Activated CD8-positive, alpha-beta memory T cell treated with anti-CD3 and anti-CD28 coated beads, Interleukin-2, amount 50 U/mL, for 24 hours (primary cell): ENCODE data around the gene RMND1.
"Not testable (repeated sequence)": the region's sequence is repeated elsewhere in the genome, so short reads cannot be mapped to it uniquely, and the experiment has no call there.

Experiments used
- DNase-seq: peaks from one replicate; pipeline ENCODE4 v3.0.0-alpha.2; 2020; ENCODE audit errors: extremely low read depth

Gene RMND1

DNA sequence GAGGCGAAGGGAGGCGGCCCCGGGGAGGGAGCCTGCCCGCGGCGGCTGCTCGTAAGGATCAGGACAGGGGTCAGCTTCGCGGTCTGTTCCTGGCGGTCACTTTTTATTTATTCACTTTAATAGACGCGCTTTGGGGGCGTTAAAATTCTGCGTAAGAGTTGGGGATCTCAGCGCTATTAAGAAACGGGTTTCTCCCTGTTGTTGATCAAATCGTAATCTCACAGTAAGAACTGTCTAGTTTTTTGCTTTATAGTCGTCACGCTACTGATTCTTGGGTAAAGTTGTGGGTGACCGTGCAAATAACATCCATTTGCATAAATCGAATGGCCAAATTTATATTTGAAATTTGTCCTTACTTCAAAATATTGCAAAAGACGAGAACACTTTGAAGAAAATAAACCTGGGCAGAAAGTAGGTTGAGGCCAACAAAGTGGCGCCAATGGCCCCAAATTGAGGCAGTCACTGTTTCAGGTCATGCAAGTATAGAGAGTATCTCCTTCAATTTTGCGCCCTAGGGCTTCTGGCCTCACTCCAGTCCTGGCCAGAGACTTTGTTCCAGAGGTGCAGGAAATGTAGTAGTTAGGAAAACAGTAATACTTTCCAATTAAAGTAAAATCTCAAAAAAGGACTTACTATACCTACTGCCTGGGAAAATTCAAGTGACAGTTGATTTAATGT, 963 bp upstream of the RMND1 start:
- no peak for DNase-seq

GRCh38 chr6:151451417-151451949, 443 bp downstream of the RMND1 start:
- no peak for DNase-seq

DNA sequence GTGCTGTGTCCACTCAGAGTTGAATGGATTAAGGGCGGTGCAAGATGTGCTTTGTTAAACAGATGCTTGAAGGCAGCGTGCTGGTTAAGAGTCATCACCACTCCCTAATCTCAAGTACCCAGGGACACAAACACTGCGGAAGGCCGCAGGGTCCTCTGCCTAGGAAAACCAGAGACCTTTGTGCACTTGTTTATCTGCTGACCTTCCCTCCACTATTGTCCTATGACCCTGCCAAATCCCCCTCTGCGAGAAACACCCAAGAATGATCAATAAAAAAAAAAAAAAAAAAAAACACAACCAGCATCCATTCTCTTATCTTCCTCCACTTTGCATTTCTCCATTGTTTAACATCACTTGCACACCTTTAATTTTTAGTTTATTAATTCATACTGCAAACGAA, 998 bp downstream of the RMND1 start:
- not testable (repeated sequence) for DNase-seq

DNA sequence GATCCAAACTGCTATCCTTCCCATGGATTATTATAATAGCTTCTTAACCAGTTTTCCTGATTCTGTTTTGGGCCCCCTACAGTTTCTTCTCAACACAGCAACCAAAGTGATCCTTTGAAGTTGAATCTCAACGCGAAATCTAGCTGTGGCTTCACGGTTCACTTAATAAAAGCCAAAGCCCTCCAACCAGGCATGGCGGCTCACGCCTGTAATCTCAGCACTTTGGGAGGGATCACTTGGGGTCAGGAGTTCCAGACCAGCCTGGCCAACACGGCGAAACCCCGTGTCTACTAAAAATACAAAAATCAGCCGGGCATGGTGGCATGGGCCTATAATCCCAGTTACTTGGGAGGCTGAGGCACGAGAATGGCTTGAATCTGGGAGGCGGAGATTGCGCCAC, 3.3 kb downstream of the RMND1 start:
- DNase-seq: no peak

- no peak for DNase-seq
Measured at GRCh38 chr6:151447237-151447636, 4.7 kb downstream of the RMND1 start.

DNA sequence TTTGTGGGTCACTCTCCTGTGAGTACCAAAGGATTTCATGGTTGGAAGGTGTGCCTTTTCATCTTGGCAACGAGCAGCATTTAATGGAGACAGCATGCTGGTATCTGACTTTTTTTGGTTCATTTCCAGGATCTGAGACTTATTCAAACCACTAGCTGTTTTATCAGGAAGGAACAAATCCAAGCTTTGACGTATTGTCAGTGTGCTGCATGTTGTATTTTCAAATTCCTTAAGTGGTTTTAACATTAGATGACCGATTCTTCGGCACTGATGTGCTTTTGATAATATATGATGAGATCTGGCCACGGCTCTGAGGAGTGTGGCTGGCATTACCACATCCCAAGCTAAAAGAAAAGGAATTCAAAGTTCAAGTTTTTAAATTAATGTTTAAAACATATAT, 6.4 kb downstream of the RMND1 start:
- no peak for DNase-seq

DNA sequence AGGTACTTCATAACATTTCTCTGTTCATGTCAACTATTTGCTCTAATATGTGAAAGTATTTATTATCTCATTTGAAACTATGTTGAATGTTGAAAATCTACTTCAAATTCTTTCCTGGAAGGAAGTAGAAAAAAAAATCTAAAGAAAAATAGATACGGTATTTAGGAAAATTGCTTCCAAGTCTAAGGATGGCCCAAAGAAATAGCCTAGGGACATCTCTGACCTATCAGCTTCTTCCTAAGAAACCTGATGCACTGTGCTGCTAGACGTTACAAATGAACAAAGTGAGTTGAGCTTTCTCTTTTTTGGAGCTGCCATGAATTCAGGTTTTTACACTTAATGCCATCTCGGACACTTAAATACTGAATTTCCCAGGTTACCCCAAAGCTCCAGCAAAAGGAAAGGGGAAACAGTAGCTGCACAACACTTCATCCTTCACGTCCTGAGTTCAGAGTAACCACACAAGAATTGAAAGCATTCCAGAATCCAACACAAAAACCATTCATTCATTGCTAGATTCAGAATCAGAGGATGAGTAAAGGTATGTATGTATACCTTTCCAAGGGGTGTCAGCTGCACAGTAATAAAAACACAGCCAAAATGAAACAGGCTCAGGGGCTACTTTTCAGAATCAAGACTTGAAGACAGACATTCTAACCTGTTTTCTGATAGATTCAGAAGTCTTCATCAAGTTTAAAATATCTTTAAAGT, 7.9 kb downstream of the RMND1 start:
- no peak for DNase-seq

GRCh38 chr6:151443454-151443853, 8.5 kb downstream of the RMND1 start:
- no peak for DNase-seq

DNA sequence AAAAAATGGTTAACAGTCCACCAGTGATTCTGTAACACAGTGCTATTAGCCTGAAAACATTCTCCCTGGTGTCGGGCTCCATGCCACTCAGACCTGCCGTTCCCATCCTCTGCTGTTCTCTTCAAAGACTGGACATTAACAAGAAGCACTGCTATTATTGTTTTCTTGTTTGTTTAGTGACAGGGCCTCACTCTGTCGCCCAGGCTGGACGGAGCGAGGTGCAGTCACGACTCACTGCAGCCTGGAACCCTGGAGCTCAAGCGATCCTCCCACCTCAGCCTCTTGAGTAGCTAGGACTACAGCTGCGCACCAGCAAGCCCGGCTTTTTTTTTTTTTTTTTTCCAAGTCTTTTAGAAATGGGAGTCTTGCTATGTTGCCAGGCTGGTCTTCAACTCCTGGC, 9.6 kb downstream of the RMND1 start:
- DNase-seq: no peak

DNA sequence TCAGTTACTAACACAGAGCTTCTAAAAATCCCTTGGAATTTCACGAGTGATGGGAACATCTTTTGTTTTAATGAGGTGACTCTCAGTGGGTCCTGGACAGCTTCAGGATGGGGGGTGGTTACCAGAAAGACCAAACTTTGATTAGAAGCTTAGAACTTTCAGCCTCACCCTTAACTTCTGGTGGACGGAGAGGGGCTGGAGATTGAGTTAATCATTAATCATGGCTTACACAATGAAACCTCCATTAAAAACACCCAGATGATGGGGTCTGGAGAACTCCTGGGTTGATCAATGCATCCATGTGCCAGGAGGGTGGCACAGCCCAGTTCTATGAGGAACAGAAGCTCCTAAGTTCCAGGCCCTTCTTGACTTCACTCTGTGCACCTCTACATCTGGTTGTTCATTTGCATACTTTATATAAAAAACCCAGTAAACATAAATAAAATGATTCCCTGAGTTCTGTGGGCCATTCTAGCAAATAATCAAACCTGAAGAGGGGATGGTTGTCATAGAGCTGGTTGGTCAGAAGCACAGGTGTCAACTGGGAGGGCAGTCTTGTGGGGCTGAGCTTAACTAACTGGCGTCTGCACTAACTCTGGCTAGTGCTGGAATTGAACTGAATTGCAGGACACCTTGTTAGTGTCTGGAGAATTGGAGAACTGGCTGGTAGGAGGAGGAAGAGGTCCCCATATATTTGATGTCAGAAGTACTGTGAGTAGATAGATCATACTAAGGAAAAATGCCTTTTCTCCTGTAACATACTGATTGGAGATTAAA, 10.3 kb downstream of the RMND1 start:
- DNase-seq: no peak

- no peak for DNase-seq
Measured at GRCh38 chr6:151440930-151441329, 11.0 kb downstream of the RMND1 start.

DNA sequence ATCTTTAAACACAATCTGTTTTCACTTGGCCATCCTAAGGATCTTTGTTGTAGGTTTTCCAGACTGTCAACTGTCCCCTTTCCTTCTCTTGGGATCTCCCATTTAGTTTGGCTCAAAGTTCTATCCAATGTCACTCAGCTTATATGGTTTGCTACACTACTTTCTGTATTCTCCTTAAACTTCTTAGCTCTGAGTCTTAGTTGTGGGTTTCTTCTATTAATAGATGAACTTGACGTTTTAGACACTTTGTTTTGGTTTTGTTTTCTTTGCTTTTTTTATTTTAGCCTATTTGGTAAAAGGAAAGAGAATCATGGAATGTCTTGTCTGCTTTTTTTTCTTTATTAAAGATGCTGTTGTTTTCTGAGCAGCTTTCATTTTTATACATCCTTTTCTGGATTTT, 11.4 kb downstream of the RMND1 start:
- no peak for DNase-seq

- DNase-seq: no peak
Measured at GRCh38 chr6:151437401-151437800, 14.5 kb downstream of the RMND1 start.

GRCh38 chr6:151436802-151437201, 15.1 kb downstream of the RMND1 start:
- DNase-seq: no peak

- no peak for DNase-seq
Measured at GRCh38 chr6:151436300-151436699, 15.6 kb downstream of the RMND1 start.

DNA sequence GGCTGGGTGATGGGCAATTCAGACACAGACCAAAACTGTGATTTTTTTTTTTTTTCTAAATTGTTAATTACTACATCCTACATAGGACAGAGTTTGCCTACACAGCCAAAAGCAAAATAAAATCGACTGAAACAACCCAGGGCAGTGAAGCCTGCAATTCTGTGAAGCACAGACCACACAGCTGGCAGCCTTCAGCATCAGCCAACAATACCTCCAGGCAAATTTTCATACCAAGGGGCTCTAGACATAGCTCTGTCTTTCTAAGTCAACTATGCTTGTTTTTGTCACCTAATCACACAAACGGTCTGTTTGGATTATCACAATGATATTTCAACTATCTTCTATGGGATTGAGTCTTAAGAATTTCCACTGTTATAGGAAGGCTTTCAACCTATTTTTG, 17.6 kb downstream of the RMND1 start:
- no peak for DNase-seq

GRCh38 chr6:151432651-151433050, 19.3 kb downstream of the RMND1 start:
- no peak for DNase-seq

GRCh38 chr6:151431337-151431736, 20.6 kb downstream of the RMND1 start:
- no peak for DNase-seq

- no peak for DNase-seq
Measured at GRCh38 chr6:151430886-151431285, 21.0 kb downstream of the RMND1 start.

GRCh38 chr6:151428093-151428735, 23.7 kb downstream of the RMND1 start:
- no peak for DNase-seq

DNA sequence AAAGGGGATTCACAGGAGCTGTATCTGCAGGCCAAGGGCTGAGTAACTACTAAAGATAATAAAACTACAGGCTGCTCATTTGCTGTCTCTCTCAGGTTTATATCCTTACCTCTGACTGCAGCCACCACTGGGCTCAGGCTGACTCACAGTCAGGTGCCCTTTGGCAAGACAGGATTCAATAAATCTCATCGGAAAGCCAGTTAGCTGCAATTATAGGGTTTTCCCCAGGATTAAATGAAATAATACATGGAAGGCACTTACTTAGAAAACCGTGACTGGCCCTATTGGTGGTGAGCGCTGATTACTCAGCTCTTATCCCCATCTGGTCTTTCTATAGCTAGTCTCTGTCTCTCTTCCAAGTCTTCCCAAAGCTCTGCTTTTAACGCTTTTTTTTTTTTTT, 26.4 kb downstream of the RMND1 start:
- DNase-seq: no peak

GRCh38 chr6:151422981-151423380, 28.9 kb downstream of the RMND1 start:
- DNase-seq: no peak
